GDM1 (cell line): ENCODE measurements around the gene CSF1.

Source experiments
- DNase-seq: peaks from one replicate; lab custom pipeline; 2025; lab: John Stamatoyannopoulos, UW

CSF1 gene

DNA sequence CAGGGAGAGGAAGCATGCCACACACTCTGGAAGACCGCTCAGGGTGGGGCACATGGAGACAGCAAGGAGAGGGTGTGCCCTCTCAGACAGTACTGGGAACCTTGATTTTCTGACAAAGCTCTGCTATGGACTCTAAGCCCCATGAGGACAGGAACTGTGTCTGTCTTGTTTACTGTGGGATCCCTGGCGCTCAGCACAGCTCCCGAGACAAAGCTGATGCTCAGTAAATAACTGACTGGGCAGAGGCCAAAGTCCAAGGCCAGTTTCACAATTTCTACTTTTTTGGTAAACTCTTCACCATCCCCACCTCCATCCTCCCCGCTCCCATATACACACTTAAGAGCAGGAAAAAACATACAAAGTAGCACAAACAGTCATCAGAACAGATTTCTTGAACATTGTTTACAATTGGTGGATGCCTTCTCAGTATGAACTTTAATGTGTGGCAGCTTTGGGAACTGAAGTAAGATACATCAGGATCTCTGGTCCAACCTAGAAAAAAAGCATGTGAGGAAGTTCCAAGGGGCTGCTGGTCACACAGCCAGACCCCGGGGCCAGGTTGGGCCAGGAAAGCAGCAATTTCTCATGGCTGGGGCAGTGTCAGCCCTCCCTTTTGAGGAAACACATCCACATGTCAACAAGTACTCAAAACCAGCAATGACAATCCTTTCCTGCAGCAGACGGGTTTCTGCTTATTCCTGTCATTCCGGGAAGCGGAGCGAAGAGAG is 68.3 kb downstream of the CSF1 start:
- no peak for DNase-seq

DNA sequence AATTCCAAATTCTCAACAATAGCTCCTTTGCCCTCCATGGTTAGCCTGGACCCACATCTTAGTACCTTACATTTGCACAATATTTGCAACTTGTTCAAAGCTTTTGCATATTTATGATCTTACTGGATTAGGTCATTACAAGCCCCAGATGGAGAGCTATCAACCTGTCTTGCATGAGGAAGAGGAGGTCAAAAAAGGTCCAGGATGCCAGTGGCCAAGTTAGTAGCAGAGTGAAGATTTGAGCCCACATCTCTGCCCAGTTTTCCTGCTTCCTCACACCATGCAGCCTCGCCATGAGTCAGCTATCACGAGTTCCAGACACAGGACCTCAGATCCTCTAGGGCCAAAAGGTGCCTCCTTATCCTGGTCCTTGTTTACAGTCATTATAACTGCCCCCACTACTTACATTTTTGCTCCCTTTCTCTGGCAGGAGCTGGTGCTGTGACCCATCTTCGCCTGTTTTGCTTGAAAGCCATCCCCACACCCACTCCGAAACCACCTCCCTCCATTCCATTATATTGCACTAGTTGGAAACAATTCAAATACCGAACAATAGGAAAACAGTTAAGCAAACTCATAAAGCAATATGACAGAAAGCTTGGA is 68.9 kb downstream of the CSF1 start:
- no peak for DNase-seq
